NOMO-1 treated with DMSO at 0.1 percent for 48 hours (cell line): Measurements from ENCODE around the gene ADRA2C.

Experiments used
- DNase-seq: peaks from one replicate; lab custom pipeline; 2025; ENCODE audit not compliant: unreplicated experiment; lab: John Stamatoyannopoulos, UW

ADRA2C gene

GRCh38 chr4:3766036-3766784 is at the start of gene ADRA2C:
ADRA2C (plus strand) TSS chr4:3766385; CDS start chr4:3766607, 222 bp downstream.
- no peak for DNase-seq

- no peak for DNase-seq
Measured at GRCh38 chr4:3716631-3717235, 49.5 kb upstream of the ADRA2C start.

- no peak for DNase-seq
Measured at GRCh38 chr4:3717241-3717640, 48.9 kb upstream of the ADRA2C start.

GRCh38 chr4:3718462-3718861 is 47.7 kb upstream of the ADRA2C start:
- DNase-seq, result no peak

- DNase-seq, result no peak
Measured at GRCh38 chr4:3719191-3719590, 47.0 kb upstream of the ADRA2C start.

- no peak for DNase-seq
Measured at GRCh38 chr4:3719836-3720235, 46.3 kb upstream of the ADRA2C start.

GRCh38 chr4:3720466-3720865 is 45.7 kb upstream of the ADRA2C start:
- DNase-seq, result no peak

- no peak for DNase-seq
Measured at GRCh38 chr4:3721186-3721585, 45.0 kb upstream of the ADRA2C start.

GRCh38 chr4:3721627-3722026 is 44.6 kb upstream of the ADRA2C start:
- DNase-seq, result no peak

- no peak for DNase-seq
Measured at GRCh38 chr4:3722446-3723231, 43.5 kb upstream of the ADRA2C start.

GRCh38 chr4:3723232-3723642 is 42.9 kb upstream of the ADRA2C start:
- no peak for DNase-seq

- DNase-seq, result peak; percentile 59
Measured at GRCh38 chr4:3724319-3725231, 41.6 kb upstream of the ADRA2C start.

GRCh38 chr4:3725936-3726870 is 40.0 kb upstream of the ADRA2C start:
- no peak for DNase-seq

- DNase-seq, result no peak
Measured at GRCh38 chr4:3727847-3728469, 38.2 kb upstream of the ADRA2C start.

GRCh38 chr4:3729188-3729881 is 36.9 kb upstream of the ADRA2C start:
- no peak for DNase-seq

GRCh38 chr4:3729882-3730226 is 36.3 kb upstream of the ADRA2C start:
- no peak for DNase-seq

GRCh38 chr4:3730422-3731190 is 35.6 kb upstream of the ADRA2C start:
- DNase-seq, result no peak
